Astrocyte of the spinal cord (primary cell): ENCODE results near the gene SLC6A12.

ENCODE experiments used
- DNase-seq: peaks from one replicate; pipeline ENCODE4 v3.0.0; 2011; ENCODE audit warnings: low read depth, low spot score
- H3K4me3 ChIP-seq: 2 replicates; pipeline ENCODE4 v1.5.1; 2011; ENCODE audit warnings: low read depth, mild to moderate bottlenecking, low read length, moderate library complexity
- in situ Hi-C: cut with HindIII; loops from 2 replicates; pipeline ENCODE4 v1.10.0; 2017; ENCODE audit warnings: low sequenced_read_pairs
- TF ChIP-seq, protein P1 (sequence below): IDR thresholded peaks from 2 replicates; pipeline ENCODE4 v1.5.1; 2012; ENCODE audit warnings: low read depth, mild to moderate bottlenecking, low read length, inconsistent platforms

The SLC6A12 gene

DNA sequence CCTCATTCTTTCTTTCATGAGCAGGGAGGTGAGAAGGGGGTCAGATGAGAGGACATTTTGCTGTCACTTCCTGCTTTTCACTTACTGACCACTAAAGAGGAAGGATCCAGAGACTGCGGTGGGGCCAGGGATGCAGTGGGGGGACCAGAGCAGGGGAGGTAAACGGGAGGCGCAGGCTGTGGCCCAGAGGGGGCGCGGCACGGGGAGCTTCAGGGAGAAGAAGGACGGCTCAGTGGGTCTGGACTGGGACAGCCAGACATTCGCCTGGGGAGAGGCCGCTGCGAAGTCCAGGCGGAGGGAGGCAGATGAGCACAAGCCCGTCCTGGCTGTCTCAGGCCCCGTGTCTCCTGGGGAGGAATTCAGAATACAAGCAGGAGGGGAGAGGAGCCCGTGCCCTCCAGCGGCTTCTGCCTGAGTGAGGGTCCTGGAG is 41.2 kb downstream of the SLC6A12 start:
- in situ Hi-C loops: no loop called here
- H3K4me3 ChIP-seq: no peak overlapping the region
- DNase-seq: no peak
- TF ChIP-seq, protein P1, sequence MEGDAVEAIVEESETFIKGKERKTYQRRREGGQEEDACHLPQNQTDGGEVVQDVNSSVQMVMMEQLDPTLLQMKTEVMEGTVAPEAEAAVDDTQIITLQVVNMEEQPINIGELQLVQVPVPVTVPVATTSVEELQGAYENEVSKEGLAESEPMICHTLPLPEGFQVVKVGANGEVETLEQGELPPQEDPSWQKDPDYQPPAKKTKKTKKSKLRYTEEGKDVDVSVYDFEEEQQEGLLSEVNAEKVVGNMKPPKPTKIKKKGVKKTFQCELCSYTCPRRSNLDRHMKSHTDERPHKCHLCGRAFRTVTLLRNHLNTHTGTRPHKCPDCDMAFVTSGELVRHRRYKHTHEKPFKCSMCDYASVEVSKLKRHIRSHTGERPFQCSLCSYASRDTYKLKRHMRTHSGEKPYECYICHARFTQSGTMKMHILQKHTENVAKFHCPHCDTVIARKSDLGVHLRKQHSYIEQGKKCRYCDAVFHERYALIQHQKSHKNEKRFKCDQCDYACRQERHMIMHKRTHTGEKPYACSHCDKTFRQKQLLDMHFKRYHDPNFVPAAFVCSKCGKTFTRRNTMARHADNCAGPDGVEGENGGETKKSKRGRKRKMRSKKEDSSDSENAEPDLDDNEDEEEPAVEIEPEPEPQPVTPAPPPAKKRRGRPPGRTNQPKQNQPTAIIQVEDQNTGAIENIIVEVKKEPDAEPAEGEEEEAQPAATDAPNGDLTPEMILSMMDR: no peak

DNA sequence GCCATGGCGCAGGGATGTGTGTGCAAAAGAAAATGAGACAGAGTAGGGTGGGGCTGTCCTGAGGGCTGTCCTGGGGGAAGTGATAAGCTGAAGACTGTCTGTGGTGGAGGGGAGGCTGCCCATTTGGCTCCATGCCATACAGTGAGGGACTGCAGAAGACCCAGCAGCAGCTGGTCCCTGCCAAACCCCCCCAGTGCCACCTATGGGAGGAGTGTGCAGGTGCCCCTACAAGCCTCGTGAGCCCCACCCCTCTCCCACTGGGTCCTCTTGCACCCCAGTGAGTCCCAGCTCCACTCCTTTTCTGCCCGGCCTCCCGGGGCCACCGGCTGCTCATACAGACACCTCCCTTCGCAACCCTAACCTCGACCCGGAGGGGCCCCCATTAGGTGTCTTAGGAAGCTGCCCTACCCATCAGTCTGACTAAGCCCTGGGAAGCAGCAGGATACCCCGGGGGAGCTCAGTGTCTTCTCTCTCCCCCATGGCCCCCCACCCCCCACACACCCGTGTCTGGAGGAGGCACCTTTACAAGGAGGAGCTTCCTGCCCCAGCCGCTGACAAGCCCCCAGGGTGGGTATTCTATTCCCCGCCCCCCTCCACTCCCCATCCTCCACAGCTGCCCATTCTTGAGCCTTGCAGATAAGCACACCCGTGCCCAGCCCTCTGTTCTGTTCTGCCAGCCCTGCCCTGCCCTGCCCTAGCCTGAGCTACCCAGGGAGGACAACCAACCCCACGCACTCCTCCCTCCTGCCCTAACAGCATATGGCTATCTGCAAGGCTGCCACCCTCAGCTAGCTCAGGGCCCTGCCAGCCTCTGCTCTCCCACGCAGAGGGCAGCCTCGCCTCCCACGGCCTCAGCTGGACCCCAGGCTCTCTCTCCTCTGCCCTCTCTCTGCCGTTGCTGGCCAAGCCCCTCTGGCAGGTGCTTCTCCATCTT is 41.9 kb downstream of the SLC6A12 start:
- in situ Hi-C loops: no loop called here

DNA sequence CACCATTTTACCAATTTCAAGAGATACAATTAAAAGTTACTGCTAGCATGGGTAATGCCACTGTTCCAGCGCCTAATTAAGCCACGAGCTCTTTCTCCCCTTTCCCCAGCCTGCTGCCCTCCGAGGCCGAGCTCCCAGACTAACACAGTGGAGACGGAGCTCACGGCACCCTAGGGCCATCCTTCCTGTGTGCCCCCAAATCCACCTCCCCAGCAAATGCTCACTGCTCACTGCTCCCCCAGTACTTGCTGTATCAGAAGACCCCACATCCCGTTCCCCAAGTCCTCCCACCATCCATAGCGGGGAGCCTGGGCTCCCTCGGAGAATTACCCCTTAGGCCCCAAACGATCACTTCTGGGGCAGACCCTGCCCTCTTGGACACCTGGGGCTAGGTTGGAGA is 42.7 kb downstream of the SLC6A12 start:
- DNase-seq: no peak
- no peak overlapping the region for H3K4me3 ChIP-seq
- TF ChIP-seq, protein P1: no peak
- in situ Hi-C loops: no loop called here

More for the DNA sequence above, 41.9 kb downstream of the SLC6A12 start:
- H3K4me3 ChIP-seq: no peak overlapping the region
- DNase-seq: no peak
- TF ChIP-seq, protein P1: no peak

DNA sequence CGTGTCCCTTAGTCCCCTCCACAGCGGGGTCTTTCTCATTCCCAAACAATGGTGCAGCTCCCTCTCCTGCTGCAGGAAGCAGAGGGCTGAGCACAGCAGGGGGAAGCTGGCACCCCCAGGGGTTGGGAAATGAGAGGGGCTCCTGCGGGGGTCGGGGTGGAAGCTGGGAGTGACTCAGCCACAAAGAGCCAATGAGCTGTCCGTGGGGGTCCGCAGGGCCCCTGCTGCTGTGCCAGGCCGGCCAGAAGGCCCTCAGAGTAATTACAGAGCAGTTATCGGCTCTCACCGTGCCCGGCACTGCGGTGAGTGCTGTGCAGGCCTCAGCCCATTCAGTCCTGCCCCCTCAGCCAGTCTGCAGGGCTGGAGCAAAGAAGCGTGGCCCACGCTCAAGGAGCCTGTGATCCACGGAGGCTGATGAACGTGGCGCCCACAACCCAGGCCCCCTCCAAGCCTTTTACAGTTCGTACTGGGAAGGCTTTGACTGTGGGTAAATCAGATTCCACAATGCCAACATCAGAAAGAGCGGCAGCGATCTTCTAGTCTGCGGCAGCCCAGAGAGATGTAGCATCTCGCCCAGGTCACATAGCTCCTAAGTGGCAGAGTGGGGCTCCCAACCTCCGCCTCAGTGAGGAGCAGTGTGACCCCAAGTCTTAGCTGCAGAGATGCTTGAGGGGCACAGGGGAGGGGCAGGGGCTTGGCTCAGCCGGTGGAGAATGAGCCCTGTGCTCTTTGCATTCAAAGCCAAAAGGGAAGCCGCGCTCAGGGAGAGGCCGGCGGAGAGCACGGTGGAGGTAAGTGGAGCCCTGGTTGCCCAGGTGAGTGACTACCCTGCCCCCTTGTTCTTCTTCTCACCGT is 43.4 kb downstream of the SLC6A12 start:
- TF ChIP-seq, protein P1: no peak
- in situ Hi-C loops: no loop called here
- DNase-seq: no peak
- no peak overlapping the region for H3K4me3 ChIP-seq

DNA sequence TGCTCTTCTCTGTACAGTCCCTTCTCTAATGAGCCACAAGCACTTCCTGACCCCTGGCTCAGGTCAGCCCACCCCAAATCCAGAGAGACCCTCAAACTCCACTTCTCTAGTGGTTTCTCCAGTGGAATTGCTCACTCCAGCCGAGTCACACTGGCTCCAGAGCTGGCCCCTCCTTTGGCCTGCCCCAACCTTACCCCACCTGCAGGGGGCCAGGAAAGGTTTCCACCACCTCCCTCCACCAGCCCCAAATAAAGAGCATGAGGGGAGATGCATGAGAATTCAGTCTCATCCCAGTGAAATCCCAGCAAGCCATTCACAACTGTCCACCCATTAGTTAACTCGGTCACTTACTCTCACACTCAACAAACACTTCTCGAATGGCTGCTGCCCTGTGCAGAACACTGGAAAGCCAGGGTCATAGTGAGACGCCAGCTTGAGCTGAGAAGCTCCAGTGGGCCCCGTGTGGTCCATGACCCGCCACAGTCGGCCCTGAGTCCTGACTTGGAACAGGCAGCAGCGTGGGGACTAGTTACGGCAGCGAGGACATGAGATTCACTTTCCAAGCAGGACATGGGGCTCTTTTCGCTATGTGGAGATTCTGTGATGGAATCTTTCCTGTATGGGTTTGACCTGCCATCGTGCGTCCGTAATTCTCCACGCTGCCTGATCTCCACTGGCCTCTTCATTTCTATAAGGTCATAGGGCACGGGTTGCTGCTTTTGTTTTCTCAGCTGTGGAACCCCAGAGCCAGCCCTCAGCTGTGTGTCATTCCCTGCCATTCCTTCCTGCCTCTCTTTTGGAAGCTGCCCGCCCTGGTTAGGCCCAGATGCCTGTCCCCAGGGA is 44.2 kb downstream of the SLC6A12 start:
- no peak overlapping the region for H3K4me3 ChIP-seq
- no peak for DNase-seq
- in situ Hi-C loops: no loop called here
- TF ChIP-seq, protein P1: peak; percentile 27
